HepG2 (cell line): ENCODE data around the gene RNF6. TPM values are rescaled to one million over a fixed set of nuclear protein-coding genes. Genes with fewer than 3 reads are reported as not detected.
A peak's percentile ranks its signal among the peaks of the same experiment; 100 is the strongest.

ENCODE experiments used
- BORCS8-MEF2B ChIP-seq: sonication (generic); formaldehyde crosslinking; IDR thresholded peaks from 2 replicates; pipeline ENCODE4 v1.8.0; 2022; ENCODE audit warnings: mild to moderate bottlenecking, missing genetic modification reagents
- GABPB1 ChIP-seq: IDR thresholded peaks from 2 replicates; pipeline ENCODE4 v1.6.1; 2016; ENCODE audit warnings: mild to moderate bottlenecking, missing genetic modification reagents, moderate library complexity, missing compliant biosample characterization
- KDM4B ChIP-seq: sonication (generic); formaldehyde crosslinking; IDR thresholded peaks from 2 replicates; pipeline ENCODE4 v1.4.0; 2020; ENCODE audit warnings: missing genetic modification reagents
- KLF6 ChIP-seq: IDR thresholded peaks from 2 replicates; pipeline ENCODE4 v1.8.0; 2016; ENCODE audit warnings: missing biosample characterization, missing genetic modification reagents
- MATR3 ChIP-seq: sonication (generic); formaldehyde crosslinking; IDR thresholded peaks from 2 replicates; pipeline ENCODE4 v1.4.0; 2020; ENCODE audit warnings: missing genetic modification reagents
- NFE2L2 ChIP-seq: fragments of 150-350 bp; IDR thresholded peaks from 2 replicates; pipeline ENCODE4 v1.6.1; 2014; ENCODE audit warnings: low read length
- NR2F6 ChIP-seq, 2 experiments: IDR thresholded peaks; 2 replicates each; pipeline ENCODE4 v1.6.1; 2016; ENCODE audit warnings: antibody characterized with exemption in 1 of 2, mild to moderate bottlenecking in 1 of 2
- PHF5A ChIP-seq: IDR thresholded peaks from one replicate; pipeline ENCODE4 v1.6.1; 2018; ENCODE audit warnings: low read depth, missing genetic modification reagents; ENCODE audit not compliant: unreplicated experiment
- POLR2A ChIP-seq, 2 experiments: IDR thresholded peaks; 2 replicates each; pipeline ENCODE4 v1.6.1; 2011; ENCODE audit warnings: low read depth in 2 of 2, low read length in 2 of 2, mild to moderate bottlenecking in 1 of 2, moderate library complexity in 1 of 2; ENCODE audit not compliant: insufficient read depth in 1 of 2
- REXO4 ChIP-seq: sonication (generic); formaldehyde crosslinking; IDR thresholded peaks from 2 replicates; pipeline ENCODE4 v1.8.0; 2022; ENCODE audit warnings: missing genetic modification reagents, mild to moderate bottlenecking, borderline replicate concordance
- RORA ChIP-seq: sonication (generic); formaldehyde crosslinking; IDR thresholded peaks from 2 replicates; pipeline ENCODE4 v1.5.0; 2020; ENCODE audit warnings: mild to moderate bottlenecking, missing genetic modification reagents, moderate library complexity
- SCMH1 ChIP-seq: sonication (generic); formaldehyde crosslinking; IDR thresholded peaks from 2 replicates; pipeline ENCODE4 v1.9.0; 2021; ENCODE audit warnings: missing genetic modification reagents, mild to moderate bottlenecking, borderline replicate concordance
- SIN3B ChIP-seq: fragments of 150-350 bp; IDR thresholded peaks from 2 replicates; pipeline ENCODE4 v1.6.1; 2014; ENCODE audit warnings: low read length
- SMAD3 ChIP-seq: sonication (generic); formaldehyde crosslinking; IDR thresholded peaks from 2 replicates; pipeline ENCODE4 v1.4.0; 2020; ENCODE audit warnings: missing genetic modification reagents
- SRY ChIP-seq: sonication (generic); formaldehyde crosslinking; IDR thresholded peaks from 2 replicates; pipeline ENCODE4 v1.8.0; 2022; ENCODE audit warnings: mild to moderate bottlenecking, missing genetic modification reagents
- TGIF2 ChIP-seq: IDR thresholded peaks from 2 replicates; pipeline ENCODE4 v1.6.1; 2016; ENCODE audit warnings: control low read depth, missing compliant biosample characterization
- TOPORS ChIP-seq: sonication (generic); formaldehyde crosslinking; IDR thresholded peaks from 2 replicates; pipeline ENCODE4 v1.8.0; 2023; ENCODE audit warnings: mild to moderate bottlenecking, missing genetic modification reagents
- U2AF2 ChIP-seq: fragments of 200-400 bp; formaldehyde crosslinking; IDR thresholded peaks from 2 replicates; pipeline ENCODE4 v1.6.1; 2017; ENCODE audit warnings: low read depth, mild to moderate bottlenecking, low read length
- ZFP36L2 ChIP-seq: sonication (generic); formaldehyde crosslinking; IDR thresholded peaks from 2 replicates; pipeline ENCODE4 v1.4.0; 2020; ENCODE audit warnings: missing genetic modification reagents
- ZIK1 ChIP-seq: sonication (generic); formaldehyde crosslinking; IDR thresholded peaks from 2 replicates; pipeline ENCODE4 v1.5.0; 2020; ENCODE audit warnings: mild to moderate bottlenecking, low read depth, missing genetic modification reagents, borderline replicate concordance
- ZNF101 ChIP-seq: sonication (generic); formaldehyde crosslinking; IDR thresholded peaks from 2 replicates; pipeline ENCODE4 v1.4.0; 2020; ENCODE audit warnings: mild to moderate bottlenecking, low read depth, missing genetic modification reagents, borderline replicate concordance
- ZNF674 ChIP-seq: sonication (generic); formaldehyde crosslinking; IDR thresholded peaks from 2 replicates; pipeline ENCODE4 v1.5.0; 2020; ENCODE audit warnings: low read depth, mild to moderate bottlenecking, missing genetic modification reagents
- ZNF713 ChIP-seq: sonication (generic); formaldehyde crosslinking; IDR thresholded peaks from 2 replicates; pipeline ENCODE4 v1.4.0; 2020; ENCODE audit warnings: mild to moderate bottlenecking, missing genetic modification reagents
- ZNF772 ChIP-seq: sonication (generic); formaldehyde crosslinking; IDR thresholded peaks from 2 replicates; pipeline ENCODE4 v1.5.0; 2020; ENCODE audit warnings: mild to moderate bottlenecking, missing genetic modification reagents
- ZNF782 ChIP-seq: sonication (generic); formaldehyde crosslinking; IDR thresholded peaks from 2 replicates; pipeline ENCODE4 v1.4.0; 2020; ENCODE audit warnings: missing genetic modification reagents, mild to moderate bottlenecking, borderline replicate concordance
- ZNF816 ChIP-seq: sonication (generic); formaldehyde crosslinking; IDR thresholded peaks from 2 replicates; pipeline ENCODE4 v1.8.0; 2022; ENCODE audit warnings: missing genetic modification reagents, mild to moderate bottlenecking, borderline replicate concordance
- polyA plus RNA-seq, 8 experiments: library from polyadenylated mRNA; depleted of rRNA in 3 of 8; stranded (reverse) in 7 of 8; unstranded in 1 of 8; fragments of >200 nt; fragmentation: Illumina TruSeq in 4 of 8; extraction: Trizol in 4 of 8; gene quantifications; 2 replicates each; pipeline versions ENCODE4 v1.2.1 to v1.2.3, GENCODE V29; 2011 to 2016; ENCODE audit warnings: low read depth in 4 of 8, missing spikeins in 1 of 8, mixed read lengths in 1 of 8; ENCODE audit not compliant: insufficient read depth in 1 of 8
- total RNA-seq, 5 experiments: library from RNA; depleted of rRNA; stranded (reverse); fragments of >200 nt; fragmentation: Illumina TruSeq; extraction: Trizol; gene quantifications; 2 replicates each; pipeline ENCODE4 v1.2.3, GENCODE V29; 2016; ENCODE audit warnings: low read depth in 1 of 5
- TF ChIP-seq, protein P1 (sequence below): IDR thresholded peaks from 2 replicates; pipeline ENCODE4 v1.6.1; 2012; ENCODE audit warnings: low read depth, low read length, improper control_type of control experiment
- TF ChIP-seq, protein P2 (sequence below): sonication (generic); formaldehyde crosslinking; IDR thresholded peaks from 2 replicates; pipeline ENCODE4 v1.5.1; 2020; ENCODE audit warnings: missing genetic modification reagents, mild to moderate bottlenecking, borderline replicate concordance
- TF ChIP-seq, protein P3 (sequence below): IDR thresholded peaks from 2 replicates; pipeline ENCODE4 v1.6.1; 2012; ENCODE audit warnings: inconsistent platforms
- TF ChIP-seq, protein P4 (sequence below): sonication (generic); formaldehyde crosslinking; IDR thresholded peaks from 2 replicates; pipeline ENCODE4 v1.4.0; 2020; ENCODE audit warnings: mild to moderate bottlenecking, missing genetic modification reagents

RNF6 gene
- total and polyA plus RNA-seq, 2 of the 13 experiments (the other 11 are each of a cell fraction or from before 2014, with no cell fraction given): 14.6 to 36.8 TPM

DNA sequence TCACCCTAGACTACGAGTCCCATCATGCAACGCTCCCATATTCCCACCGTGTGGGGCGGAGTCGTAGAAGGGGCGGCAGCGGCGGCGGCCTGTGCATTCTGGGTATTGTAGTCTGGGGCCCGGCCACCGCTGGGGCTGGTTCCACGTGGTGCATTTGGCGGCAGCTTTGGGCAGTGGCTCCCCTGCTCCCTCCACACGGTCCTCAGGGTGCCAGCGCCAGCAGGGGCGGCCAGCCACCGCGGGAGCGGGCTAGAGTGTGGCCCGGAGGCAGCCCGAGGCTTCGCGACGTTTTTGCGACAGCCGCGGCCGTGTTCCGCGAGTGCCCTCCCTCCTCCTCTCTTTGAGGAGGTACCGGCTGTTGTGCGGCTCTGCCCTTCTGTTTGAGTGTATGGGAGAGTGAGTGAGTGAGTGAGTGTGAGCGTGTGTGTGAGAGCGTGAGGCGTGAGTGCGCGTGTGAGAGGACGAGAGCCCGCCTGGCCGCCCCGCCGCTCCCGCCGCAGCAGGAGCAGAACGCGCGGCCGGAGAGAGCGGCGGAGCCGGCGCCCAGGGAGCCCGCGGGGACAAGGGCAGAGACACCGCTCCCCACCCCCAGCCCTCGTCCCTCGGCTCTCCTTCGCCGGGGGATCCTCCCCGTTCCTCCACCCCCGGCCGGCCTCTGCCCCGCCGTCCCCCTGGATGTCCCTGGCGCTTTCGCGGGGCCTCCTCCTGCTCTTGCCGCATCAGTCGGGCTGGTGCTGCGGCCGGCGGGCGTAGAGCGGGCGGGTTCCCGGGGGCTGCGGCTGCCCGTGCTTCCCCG is 31.9 kb upstream of the RNF6 start, which contains the start of gene CDK8 (continued):
- TF ChIP-seq KLF6 (CRISPR knock-in tag): no peak
- TF ChIP-seq, protein P1, sequence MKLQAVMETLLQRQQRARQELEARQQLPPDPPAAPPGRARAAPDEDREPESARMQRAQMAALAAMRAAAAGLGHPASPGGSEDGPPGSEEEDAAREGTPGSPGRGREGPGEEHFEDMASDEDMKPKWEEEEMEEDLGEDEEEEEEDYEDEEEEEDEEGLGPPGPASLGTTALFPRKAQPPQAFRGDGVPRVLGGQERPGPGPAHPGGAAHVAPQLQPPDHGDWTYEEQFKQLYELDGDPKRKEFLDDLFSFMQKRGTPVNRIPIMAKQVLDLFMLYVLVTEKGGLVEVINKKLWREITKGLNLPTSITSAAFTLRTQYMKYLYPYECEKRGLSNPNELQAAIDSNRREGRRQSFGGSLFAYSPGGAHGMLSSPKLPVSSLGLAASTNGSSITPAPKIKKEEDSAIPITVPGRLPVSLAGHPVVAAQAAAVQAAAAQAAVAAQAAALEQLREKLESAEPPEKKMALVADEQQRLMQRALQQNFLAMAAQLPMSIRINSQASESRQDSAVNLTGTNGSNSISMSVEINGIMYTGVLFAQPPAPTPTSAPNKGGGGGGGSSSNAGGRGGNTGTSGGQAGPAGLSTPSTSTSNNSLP: no peak
- TF ChIP-seq ZNF674 (CRISPR knock-in tag): no peak
- TF ChIP-seq U2AF2: no peak
- no peak for TF ChIP-seq NR2F6 (IDR thresholded peaks at IDR 0.05)
- no peak for TF ChIP-seq NR2F6 (CRISPR knock-in tag; IDR thresholded peaks at IDR 0.05)
- no peak for TF ChIP-seq ZIK1 (CRISPR knock-in tag)
- TF ChIP-seq TOPORS (CRISPR knock-in tag): no peak
- no peak for TF ChIP-seq BORCS8-MEF2B (CRISPR knock-in tag)
- no peak for TF ChIP-seq ZNF772
- no peak for TF ChIP-seq SCMH1
- TF ChIP-seq, protein P2, sequence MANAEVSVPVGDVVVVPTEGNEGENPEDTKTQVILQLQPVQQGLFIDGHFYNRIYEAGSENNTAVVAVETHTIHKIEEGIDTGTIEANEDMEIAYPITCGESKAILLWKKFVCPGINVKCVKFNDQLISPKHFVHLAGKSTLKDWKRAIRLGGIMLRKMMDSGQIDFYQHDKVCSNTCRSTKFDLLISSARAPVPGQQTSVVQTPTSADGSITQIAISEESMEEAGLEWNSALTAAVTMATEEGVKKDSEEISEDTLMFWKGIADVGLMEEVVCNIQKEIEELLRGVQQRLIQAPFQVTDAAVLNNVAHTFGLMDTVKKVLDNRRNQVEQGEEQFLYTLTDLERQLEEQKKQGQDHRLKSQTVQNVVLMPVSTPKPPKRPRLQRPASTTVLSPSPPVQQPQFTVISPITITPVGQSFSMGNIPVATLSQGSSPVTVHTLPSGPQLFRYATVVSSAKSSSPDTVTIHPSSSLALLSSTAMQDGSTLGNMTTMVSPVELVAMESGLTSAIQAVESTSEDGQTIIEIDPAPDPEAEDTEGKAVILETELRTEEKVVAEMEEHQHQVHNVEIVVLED (CRISPR knock-in tag): peak; percentile 94
- peak; percentile 62 to 77 for TF ChIP-seq POLR2A (IDR thresholded peaks at IDR 0.05; ENCODE audit: insufficient read depth in 1 of 2, low read depth in 2 of 2, low read length in 2 of 2)
- TF ChIP-seq SIN3B: no peak
- peak; percentile 66; the same call in 1 of the 2 replicates for TF ChIP-seq ZNF782
- no peak for TF ChIP-seq ZNF816 (CRISPR knock-in tag)
- peak; percentile 93 for TF ChIP-seq GABPB1
- no peak for TF ChIP-seq PHF5A (CRISPR knock-in tag)
- TF ChIP-seq RORA (CRISPR knock-in tag): no peak
- TF ChIP-seq, protein P3, sequence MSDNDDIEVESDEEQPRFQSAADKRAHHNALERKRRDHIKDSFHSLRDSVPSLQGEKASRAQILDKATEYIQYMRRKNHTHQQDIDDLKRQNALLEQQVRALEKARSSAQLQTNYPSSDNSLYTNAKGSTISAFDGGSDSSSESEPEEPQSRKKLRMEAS: peak; percentile 81
- TF ChIP-seq, protein P4, sequence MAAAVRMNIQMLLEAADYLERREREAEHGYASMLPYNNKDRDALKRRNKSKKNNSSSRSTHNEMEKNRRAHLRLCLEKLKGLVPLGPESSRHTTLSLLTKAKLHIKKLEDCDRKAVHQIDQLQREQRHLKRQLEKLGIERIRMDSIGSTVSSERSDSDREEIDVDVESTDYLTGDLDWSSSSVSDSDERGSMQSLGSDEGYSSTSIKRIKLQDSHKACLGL (CRISPR knock-in tag): peak; percentile 52; the same call in 1 of the 2 replicates
- no peak for TF ChIP-seq ZFP36L2 (CRISPR knock-in tag)
- TF ChIP-seq MATR3 (CRISPR knock-in tag): no peak
- TF ChIP-seq ZNF713 (CRISPR knock-in tag): no peak
- no peak for TF ChIP-seq REXO4 (CRISPR knock-in tag)
- TF ChIP-seq SRY (CRISPR knock-in tag): peak; percentile 29; the same call in 1 of the 2 replicates
- TF ChIP-seq SMAD3 (CRISPR knock-in tag): no peak
- TF ChIP-seq TGIF2 (CRISPR knock-in tag): no peak
- no peak for TF ChIP-seq NFE2L2
- TF ChIP-seq ZNF101 (CRISPR knock-in tag): no peak
- TF ChIP-seq KDM4B: no peak
